GM12875 (cell line): ENCODE measurements around the gene SHOC2.

Source experiments
- H3K4me3 ChIP-seq: one replicate; pipeline ENCODE4 v1.5.1; 2011; ENCODE audit warnings: low read depth, low read length, control low read depth
- CTCF ChIP-seq: IDR thresholded peaks from 2 replicates; pipeline ENCODE4 v1.5.1; 2011; ENCODE audit warnings: low read depth, mild to moderate bottlenecking, control low read depth, inconsistent platforms, low read length, moderate library complexity, borderline replicate concordance; ENCODE audit not compliant: insufficient read depth

The SHOC2 gene

GRCh38 chr10:110918269-110918642 is 1.1 kb upstream of the SHOC2 start:
- no peak for TF ChIP-seq CTCF
- H3K4me3 ChIP-seq, result peak overlapping the region; percentile 73

GRCh38 chr10:110918643-110919348 is 608 bp upstream of the SHOC2 start, which contains the start of gene BBIP1:
Gene BBIP1, minus strand, starts transcription at chr10:110919180. Its CDS starts 1,023 bp downstream, at chr10:110918157.
- no peak for TF ChIP-seq CTCF
- H3K4me3 ChIP-seq, result peak within 1 kb of the TSS; percentile 89

- peak overlapping the region; percentile 89 for H3K4me3 ChIP-seq
- TF ChIP-seq CTCF, result no peak
Measured at GRCh38 chr10:110919971-110920881, 822 bp downstream of the SHOC2 start.

- H3K4me3 ChIP-seq, result no peak overlapping the region
- no peak for TF ChIP-seq CTCF
Measured at GRCh38 chr10:110923856-110924493, 4.6 kb downstream of the SHOC2 start.

GRCh38 chr10:110927461-110927860 is 8.1 kb downstream of the SHOC2 start:
- H3K4me3 ChIP-seq, result no peak overlapping the region
- no peak for TF ChIP-seq CTCF

- no peak overlapping the region for H3K4me3 ChIP-seq
- no peak for TF ChIP-seq CTCF
Measured at GRCh38 chr10:110931769-110932381, 12.5 kb downstream of the SHOC2 start.
